ENCODE results near the gene POU2F3.

The POU2F3 gene

DNA sequence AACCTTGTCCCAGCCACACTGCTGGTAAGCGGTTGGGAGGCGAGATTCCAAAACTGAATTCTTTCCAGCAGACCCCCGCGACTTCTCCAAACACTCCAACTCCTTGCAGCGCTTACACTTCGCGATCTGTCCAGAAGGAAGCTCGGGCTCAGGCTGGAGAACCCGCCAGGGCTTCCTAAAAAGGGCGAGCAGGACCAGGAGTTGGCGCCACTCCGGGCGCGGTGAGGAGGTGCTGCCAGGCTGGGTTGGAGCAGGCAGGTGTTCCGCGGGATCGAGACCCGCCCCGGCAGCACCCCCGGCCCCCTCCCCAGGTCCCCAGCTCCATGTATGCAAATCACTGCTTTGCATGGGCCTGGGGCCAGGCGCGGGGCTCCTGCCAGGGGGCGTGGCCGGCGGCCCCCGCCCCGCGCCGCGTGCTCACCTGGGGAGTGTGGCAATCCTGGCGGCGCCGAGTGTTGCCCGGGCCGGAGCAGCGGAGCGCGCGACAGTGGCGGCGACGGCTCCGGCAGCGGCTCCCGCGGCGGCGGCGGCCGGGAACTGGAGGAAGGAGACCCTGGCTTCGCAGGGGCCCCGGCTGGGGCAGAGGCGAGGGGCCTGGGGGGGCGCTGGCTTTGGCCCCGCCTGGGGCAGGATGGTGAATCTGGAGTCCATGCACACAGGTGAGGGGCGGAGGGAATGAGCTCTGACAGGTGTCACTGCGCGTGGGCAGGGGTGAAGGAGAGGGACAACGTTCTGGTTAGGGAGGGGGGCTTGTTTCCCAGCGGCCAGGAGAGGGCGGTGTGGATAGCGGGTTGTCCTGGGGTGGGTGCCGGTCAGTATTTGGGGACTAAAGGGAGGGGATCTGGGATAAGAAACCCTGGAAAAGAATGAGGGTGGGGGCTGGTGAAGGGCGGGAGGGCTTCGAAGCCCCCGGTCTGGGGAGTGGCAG lies at the start of gene POU2F3:
Gene POU2F3, plus strand, starts transcription at position 428 of the 928 bp plus-strand sequence. Its CDS starts 204 bp downstream, at position 632.
- DNase-seq (ENCODE audit: low read depth in 4 of 4, low spot score in 1 of 4) = no peak

DNA sequence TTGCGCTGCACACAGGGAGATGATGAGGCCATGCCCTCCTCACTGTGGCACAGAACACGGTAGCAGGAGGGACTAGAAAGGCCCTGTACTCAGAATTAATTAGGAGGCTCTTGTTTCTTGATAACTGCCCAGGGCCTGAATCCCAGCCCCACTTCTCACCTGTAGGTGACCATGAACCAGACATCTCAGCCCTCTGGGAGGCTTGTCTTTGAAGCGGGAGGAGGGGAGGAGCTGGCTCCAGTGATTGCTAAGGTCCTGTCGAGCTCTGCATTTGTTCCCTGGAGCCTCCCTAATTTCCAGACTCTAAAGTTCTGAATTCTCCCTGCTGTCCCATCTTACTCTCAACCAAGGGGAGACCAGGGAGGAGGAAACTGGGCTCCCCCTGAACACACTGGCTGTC lies 48.9 kb upstream of the POU2F3 start:
- no peak for DNase-seq (ENCODE audit: low read depth in 4 of 4, low spot score in 1 of 4)

DNA sequence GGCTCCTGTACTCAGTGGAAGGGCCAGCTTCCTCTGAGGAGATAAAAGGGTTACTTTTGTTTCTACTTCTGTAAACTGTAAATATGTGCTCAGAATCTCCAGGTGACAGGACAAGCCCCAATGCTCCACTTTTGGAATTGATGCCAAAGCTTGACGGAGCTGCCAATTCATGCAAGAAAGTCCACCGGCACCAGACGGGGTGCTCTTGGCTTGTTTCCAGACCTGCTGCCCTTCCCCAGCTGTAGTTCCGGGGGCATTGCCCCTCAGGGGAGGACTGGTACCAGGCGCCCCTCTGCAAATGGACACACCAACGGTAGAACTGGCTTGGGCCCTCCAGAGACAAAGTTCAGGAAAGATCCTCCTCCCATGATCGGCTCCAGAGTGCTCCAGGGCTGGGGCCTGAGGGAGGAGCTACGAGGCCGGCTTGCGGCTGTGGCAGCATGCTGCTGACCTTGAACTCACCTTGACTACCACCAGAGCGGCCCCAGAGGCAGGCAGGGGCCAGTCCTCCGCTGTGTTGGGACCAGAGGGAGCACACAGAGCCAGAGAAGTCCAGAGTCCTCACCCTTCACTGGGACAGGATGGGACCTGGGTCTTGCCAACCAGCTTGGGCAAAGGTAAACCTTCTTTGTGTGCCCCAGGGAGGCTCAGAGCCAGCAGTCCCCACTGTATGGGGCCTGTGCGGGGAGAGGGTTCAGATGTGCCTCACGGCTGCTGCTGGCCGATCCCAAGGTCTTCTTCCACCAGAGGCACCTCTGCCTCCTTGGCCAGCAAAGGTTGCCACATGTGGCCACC lies 46.9 kb upstream of the POU2F3 start:
- no peak for DNase-seq (ENCODE audit: low read depth in 4 of 4, low spot score in 1 of 4)

DNA sequence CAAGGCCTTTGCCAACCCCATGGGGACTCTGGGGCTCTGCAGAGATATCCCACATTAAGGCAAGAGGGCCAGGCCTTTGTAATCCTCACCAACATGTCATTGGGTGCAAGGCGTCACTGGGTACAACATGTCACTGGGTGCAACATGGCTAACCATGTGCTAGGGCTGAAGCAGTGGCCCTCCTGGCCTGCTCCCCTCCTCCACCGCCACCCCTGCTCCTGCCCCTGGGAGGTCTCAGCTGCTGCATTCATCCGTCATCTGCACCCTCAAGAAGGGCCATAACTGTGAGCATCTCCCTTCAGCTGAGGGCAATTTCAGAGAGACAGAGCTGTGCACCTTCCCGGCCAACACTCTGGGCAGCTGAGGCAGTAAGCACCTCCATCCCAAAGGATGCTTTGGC lies 45.8 kb upstream of the POU2F3 start:
- DNase-seq (ENCODE audit: low read depth in 4 of 4, low spot score in 1 of 4) = no peak

DNA sequence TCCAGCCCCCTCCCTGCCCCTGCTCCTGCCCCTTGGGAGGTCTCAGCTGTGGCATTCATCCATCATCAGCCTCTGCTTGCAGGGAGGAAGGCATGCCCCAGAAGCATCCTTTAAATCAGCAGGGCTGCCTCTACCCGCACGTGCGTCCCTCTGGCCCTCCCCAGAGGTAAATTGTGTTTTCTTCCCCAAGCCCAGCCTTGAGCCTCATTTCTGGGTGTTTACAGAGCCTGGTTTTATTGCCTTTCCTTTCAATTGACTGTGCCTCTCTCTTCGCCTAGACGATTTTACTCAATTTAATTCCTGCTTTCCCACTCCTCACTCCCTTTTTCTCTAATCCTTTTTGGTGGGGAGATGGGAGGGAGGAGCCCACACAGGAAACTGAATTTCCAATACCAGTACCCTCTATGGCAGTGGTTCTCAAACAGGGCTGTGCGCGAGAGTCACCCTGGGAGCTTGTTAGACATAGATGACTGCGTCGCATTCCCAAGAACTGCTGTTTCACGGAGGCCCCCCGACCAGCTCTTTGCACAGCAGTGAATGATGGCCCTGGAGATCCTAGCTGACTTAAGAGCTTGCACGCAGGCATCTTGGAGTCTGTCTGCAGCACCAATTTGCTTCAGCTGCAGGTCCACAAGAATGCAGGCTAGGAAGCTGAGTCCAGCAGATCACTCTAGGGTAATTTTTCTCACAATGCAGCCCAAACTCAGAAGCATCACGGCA lies 44.2 kb upstream of the POU2F3 start:
- no peak for DNase-seq (ENCODE audit: low read depth in 4 of 4, low spot score in 1 of 4)

DNA sequence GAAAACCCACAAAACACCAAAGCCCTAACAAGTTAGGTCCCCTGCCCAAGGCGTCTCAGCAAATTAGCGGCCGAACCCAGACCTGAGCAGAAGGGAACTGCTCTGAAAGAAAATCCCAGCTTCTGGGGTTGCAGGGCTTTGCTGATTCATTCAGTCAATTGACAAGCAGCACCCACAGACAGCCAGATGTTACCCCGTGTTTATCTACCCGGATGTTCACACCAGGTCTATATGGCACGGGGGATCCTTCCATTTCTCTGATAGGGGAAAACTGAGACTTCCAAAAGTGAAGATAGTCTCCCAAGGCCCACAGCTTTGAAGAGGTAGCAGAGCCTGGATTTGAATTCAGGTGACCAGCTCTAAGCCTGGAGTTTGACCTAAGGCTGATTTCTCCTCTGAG lies 43.1 kb upstream of the POU2F3 start:
- no peak for DNase-seq (ENCODE audit: low read depth in 4 of 4, low spot score in 1 of 4)

DNA sequence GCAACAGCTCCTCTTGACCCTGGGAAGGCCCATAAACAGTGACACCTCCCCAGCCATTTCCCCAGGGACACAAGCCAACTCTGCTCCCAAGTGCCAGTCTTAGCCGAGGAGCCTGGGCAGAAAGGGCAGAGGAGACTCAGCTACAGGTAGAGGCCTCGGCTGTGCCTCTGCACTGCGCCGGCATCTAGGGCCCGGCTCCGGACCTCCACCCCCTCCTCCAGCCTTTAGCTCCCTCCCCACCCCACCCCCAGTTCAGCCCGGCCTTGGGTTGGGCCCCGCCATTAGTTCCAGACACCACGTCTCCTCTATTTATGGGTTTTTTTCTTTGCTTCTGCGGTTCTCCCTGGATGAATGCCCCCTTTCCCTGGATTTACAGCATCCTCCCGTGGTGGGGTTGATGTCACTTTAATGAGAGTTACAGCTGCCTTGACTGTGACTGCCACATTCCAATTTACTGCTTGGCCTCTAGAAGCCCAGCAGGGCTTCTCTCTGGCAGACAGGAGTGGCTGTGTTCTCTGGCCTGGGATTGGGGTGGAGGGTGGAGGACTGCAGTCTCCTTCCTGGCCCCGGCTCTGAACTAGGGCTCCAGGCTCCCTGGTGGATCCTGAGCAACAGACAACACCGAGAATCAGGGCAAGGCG lies 42.6 kb upstream of the POU2F3 start:
- DNase-seq (ENCODE audit: low read depth in 4 of 4, low spot score in 1 of 4) = no peak

DNA sequence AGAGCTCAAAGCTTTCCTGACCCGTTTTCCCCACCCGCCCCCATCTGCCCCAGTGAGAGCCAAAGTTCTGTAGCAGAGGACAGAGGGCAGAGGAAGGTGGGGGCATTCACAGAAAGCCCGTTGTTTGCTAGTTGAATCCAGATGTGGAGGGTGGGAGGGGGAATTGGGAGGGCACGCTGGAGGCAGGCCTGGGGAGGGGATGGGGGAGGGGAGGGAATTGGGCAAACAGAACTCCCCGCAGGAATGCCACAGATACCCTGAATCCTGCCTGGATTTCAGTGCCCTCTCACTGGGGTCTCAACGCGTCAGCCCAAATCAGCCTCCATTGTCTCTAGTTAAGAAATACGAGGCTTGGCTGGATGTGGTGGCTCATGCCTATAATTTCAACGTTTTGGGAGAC lies 42.0 kb upstream of the POU2F3 start:
- no peak for DNase-seq (ENCODE audit: low read depth in 4 of 4, low spot score in 1 of 4)

DNA sequence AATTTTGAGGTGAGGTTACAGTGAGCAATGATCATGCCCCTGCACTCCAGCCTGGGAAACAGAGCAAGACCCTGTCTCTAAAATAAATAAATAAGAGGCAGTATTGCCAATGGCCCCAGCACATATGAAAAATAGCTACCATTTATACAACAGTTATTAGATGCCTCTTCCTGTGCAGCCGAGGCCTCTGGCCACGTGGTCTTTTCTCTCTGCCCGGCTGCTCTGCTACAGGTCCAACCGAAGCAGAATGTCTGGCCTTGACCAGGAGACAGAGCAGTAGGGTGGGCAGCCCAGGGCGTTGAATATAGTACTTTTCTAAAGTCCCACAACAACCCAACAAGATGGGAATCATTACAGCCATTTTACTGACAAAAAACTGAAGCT lies 41.5 kb upstream of the POU2F3 start:
- no peak for DNase-seq (ENCODE audit: low read depth in 4 of 4, low spot score in 1 of 4)

DNA sequence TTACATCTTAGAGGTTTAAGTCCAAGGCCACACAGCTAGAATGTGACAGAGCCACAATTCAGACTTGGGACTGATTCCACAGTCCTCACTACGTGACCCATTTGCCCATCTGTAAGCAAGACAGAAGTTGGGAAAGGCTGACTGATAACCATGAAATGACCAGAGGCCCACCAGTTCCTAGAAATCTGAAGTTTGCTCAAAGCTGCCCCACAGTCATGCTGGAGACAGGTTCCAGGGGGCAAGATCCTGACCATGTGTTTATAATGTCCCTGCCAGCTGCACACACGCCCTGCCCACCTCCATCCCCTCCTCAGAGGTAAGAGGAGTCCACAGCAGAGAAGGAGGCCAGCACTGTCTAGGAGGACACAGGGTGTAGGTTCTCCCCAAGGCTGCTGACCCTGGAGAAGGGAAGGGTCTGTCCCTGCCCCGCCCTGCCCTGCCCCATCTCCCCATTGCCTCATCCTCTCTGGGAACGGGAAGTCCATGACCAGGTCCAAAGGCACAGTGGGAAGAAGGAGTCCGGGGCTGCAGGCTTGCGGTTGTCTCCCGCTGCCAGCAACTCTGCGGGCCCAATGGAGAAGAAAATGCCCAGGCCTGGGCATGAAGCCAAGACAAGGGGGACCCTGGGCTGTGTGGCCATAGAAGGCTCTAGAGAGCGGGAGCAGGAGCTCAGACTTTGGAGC lies 41.0 kb upstream of the POU2F3 start:
- no peak for DNase-seq (ENCODE audit: low read depth in 4 of 4, low spot score in 1 of 4)

DNA sequence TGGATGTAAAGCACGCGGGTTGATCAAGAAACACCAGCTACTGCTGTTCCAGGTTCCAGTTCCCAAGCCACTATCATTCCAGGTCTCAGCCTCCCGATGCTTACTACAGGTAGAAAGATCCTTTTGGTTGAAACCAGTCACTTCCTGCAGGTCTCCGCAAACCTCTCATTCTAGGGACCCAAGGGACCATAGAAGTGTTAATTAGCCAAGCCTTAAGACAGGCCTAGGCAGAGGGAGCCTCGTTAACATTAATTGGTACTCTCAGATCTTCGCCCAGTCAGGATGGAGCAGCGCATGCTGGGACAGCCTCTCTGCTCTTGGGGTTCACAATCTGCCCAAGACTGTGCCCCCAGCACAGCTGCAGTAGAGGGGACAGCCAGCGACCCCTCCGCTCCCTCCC lies 40.3 kb upstream of the POU2F3 start:
- no peak for DNase-seq (ENCODE audit: low read depth in 4 of 4, low spot score in 1 of 4)

DNA sequence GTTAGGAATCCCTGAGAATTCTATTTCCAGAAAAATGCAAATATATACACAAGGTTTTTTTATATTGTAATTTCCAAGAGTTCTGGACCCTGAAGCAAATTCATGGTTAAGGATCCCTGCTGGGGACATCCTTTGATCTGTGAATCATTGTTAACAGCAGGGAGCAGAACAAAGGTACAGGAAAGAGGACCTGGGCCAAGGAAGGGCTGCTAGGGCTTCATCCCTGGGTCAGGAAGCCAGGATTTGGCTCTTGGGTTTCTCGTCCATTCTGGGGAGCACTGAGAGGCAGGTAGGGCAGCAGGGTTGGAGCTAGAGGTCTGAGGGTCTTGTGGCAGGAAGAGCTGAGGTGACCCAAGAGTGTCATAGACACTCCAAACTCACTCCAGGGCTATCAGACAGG lies 39.3 kb upstream of the POU2F3 start:
- no peak for DNase-seq (ENCODE audit: low read depth in 4 of 4, low spot score in 1 of 4)

DNA sequence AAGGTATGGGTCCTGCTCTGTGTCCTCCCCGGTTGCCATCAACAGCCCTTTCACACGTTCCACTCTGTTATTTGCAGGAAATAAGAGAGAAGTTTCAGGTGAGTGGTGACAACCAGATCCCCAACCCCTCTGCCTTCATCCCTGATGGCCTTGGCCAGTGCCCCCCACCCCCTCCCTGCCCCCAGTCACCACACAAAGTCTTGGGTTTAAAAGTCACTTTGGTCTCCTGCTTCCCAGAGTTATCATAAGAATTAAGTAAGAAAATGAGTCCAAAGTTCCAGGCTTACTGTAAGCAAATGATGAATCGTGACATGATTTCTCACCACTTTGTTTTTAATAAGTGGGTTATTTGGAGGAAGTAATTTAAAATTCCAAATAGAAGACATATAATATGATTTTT lies 38.3 kb upstream of the POU2F3 start:
- DNase-seq (ENCODE audit: low read depth in 4 of 4, low spot score in 1 of 4) = no peak

DNA sequence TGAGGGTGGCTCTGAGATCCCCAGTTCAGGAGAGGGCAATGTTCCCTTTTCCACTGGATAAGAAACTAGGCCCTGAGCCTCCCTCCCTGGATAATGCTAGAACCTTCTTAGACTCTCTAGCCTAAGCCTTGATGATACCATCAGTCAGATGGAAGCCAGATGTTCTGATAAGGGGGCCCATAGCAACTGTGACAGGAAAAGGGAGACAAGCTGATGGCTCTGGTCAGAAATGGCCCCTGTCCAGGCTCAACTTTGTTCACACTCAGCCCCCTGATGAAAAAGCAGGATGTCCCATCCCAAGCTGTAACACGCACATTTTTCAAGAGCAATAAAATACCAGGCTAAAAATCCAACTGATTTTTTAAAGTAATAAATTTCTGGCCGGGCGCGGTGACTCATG lies 36.3 kb upstream of the POU2F3 start:
- DNase-seq (ENCODE audit: low read depth in 4 of 4, low spot score in 1 of 4) = no peak

DNA sequence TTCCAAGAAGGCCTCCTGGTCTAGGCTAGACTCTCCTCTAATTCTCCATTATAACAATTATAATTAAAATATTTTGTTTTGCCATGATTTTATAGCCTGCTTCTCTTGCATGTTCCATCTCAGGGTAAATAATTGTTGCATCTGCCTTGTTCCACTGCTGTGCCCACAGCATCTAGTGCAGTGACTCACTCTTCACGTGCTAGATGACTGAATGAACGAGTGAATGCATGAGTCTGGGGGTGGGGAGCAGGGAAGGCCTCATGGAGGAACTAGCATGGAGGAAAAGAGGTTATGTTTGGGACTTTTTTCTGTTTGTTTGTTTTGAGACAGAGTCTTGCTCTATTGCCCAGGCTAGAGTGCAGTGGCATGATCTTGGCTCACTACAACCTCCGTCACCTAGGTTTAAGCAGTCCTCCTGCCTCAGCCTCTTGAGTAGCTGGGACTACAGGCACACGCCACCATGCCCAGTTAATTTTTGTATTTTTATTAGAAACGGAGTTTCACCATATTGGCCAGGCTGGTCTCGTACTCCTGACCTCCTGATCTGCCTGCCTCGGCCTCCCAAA lies 34.3 kb upstream of the POU2F3 start:
- DNase-seq (ENCODE audit: low read depth in 4 of 4, low spot score in 1 of 4) = no peak

DNA sequence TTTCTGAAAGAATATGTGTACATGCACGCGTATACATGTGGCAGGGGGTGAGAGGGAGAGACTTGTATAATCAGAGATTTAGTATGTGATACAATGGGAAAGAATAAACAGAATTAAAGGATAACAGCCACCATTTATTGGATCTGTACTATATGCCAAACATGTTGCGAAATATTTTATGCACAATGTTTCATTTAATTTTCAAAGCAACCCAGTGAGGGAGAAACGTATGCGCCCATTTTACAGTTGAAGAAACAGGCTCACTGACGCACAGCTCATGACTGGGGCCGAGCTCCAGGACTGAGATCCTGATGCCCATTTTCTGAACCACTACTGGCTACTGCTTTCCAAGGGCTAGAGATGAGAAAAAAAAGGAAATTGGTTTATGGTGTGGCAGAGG lies 32.4 kb upstream of the POU2F3 start:
- no peak for DNase-seq (ENCODE audit: low read depth in 4 of 4, low spot score in 1 of 4)

DNA sequence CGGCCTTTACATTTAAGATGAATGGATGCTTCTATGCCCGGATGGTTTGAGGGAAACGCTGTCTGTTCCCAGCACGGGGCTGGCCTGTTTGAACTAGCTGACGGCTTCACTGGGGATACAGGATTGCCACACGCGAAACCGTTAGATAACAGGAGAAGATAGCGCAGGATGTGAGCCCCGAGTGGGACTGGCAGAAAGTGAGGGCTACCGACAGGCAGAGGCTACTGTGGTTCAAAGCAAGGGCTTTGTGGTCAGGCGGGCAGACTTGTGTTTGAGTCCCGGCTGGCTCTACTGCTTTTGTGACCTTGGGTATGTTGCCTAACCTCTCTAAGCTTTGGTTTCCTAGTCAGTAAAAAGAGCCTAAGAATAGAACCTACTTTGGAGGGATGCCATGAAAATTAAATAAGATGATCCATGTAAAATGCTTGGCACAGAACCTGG lies 31.9 kb upstream of the POU2F3 start:
- no peak for DNase-seq (ENCODE audit: low read depth in 4 of 4, low spot score in 1 of 4)

DNA sequence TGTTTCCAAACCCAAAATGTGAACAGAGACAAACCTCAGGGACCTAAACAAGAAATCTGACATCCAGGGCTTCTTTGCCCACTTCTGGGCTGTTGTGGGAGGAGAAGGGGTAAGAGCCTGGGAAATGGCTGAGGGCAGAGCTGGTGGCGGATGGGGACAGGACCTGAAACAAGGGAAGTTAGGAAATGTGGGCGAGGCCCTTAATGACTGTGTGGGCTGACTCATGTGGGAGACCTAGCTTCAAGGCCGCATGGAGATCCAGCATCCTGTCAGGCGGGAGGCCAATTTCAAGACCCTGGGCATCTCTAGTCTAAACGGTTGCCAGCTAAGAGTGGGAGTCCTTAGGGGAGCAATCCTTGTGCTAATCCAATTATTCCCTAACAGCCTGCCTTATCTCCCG lies 31.2 kb upstream of the POU2F3 start:
- DNase-seq (ENCODE audit: low read depth in 4 of 4, low spot score in 1 of 4) = no peak

DNA sequence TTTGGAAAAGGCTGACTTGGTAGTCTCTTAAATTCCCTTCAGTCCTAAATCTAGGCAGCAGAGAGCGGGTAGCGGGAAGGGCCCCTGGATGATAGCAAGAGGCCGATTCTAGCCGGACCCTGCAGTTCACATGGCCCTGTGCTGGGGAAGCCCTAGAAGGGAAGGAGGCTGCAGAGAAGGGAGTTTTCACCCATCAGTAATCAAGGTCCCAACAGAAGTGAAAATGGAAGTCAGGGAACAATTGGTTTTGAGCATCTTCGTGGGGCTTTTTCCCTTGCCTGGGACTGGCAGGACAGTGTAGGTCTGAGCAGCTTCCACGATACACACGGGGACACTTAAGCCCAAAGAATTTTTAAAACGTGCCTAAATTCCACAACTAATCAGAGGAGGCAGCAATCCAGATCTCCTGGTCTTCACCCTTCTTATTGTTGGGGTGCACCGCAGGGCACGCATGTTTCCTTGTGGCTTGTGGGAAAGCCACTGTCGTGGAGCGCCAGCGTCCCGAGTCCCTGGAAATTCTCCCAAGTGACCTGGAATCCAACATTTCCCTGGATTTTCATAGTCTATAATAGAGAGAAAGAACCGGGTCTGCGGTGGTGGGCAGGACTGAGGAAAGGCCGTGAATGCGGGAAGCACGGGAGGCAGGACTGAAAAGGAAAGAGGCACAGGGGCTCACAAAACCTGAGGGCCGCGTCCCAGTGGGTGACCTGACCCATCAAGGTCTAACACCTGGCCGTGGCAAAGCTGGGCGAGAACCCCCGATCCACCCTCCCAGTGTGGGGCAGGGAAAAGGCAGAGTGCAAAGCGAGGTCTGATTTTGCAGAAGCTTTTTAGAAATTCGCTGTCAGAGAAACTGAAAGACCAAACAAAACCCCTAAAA lies 30.0 kb upstream of the POU2F3 start:
- DNase-seq (ENCODE audit: low read depth in 4 of 4, low spot score in 1 of 4) = no peak
